SU-DHL-6 (cell line): ENCODE measurements around the gene NLGN1.

Experiments used
- H2AFZ ChIP-seq: fragments of 200-600 bp; sonication (generic); 2 replicates; pipeline ENCODE4 v1.6.1; 2014; ENCODE audit warnings: low read depth, mild to moderate bottlenecking, moderate library complexity, mixed read lengths, antibody characterized with exemption, low read length; ENCODE audit not compliant: severe bottlenecking
- H3F3A ChIP-seq: fragments of 200-600 bp; shearing (Covaris generic); 2 replicates; pipeline ENCODE4 v1.6.0; 2016; ENCODE audit warnings: antibody characterized with exemption, mild to moderate bottlenecking; ENCODE audit not compliant: insufficient read depth
- H3K27ac ChIP-seq: fragments of 200-600 bp; sonication (generic); 2 replicates; pipeline ENCODE4 v1.5.1; 2016; ENCODE audit warnings: low read depth, mild to moderate bottlenecking, low read length, moderate library complexity, mixed read lengths
- H3K27me3 ChIP-seq: fragments of 200-600 bp; sonication (generic), shearing (Covaris generic); 2 replicates; pipeline ENCODE4 v1.6.0; 2014; ENCODE audit warnings: mild to moderate bottlenecking, low read length
- H3K36me3 ChIP-seq: fragments of 200-600 bp; sonication (generic); 2 replicates; pipeline ENCODE4 v1.6.1; 2014; ENCODE audit warnings: mild to moderate bottlenecking, low read length, mixed read lengths
- H3K4me2 ChIP-seq: fragments of 300-600, 200-600 bp; shearing (Covaris generic), sonication (generic); 2 replicates; pipeline ENCODE4 v1.6.0; 2014; ENCODE audit warnings: low read length, low read depth, mild to moderate bottlenecking; ENCODE audit not compliant: poor library complexity, severe bottlenecking
- H3K4me3 ChIP-seq: fragments of 200-600 bp; sonication (generic); 2 replicates; pipeline ENCODE4 v1.5.1; 2014; ENCODE audit warnings: antibody characterized with exemption, low read length, mild to moderate bottlenecking, mixed read lengths; ENCODE audit not compliant: insufficient read depth, poor library complexity, severe bottlenecking
- H3K79me2 ChIP-seq: fragments of 200-600 bp; sonication (generic); 2 replicates; pipeline ENCODE4 v1.6.1; 2014; ENCODE audit warnings: mild to moderate bottlenecking, low read length, moderate library complexity; ENCODE audit not compliant: insufficient read depth
- H3K9ac ChIP-seq: fragments of 200-600 bp; sonication (generic); 2 replicates; pipeline ENCODE4 v1.7.0; 2014; ENCODE audit warnings: mild to moderate bottlenecking, low read length
- H3K9me2 ChIP-seq: fragments of 200-600 bp; sonication (generic); replicated peaks from 2 replicates; pipeline ENCODE4 v1.6.1; 2014; ENCODE audit warnings: low read length; ENCODE audit not compliant: insufficient read depth
- H3K9me3 ChIP-seq: fragments of 200-600 bp; sonication (generic); 2 replicates; pipeline ENCODE4 v1.6.1; 2014; ENCODE audit warnings: low read length, mixed read lengths; ENCODE audit not compliant: insufficient read depth
- H4K20me1 ChIP-seq: fragments of 200-600 bp; sonication (generic); 2 replicates; pipeline ENCODE4 v1.6.1; 2014; ENCODE audit warnings: low read depth, mild to moderate bottlenecking, antibody characterized with exemption, low read length, moderate library complexity, mixed read lengths
- CTCF ChIP-seq: fragments of 200-600 bp; sonication (generic); IDR thresholded peaks from one replicate; pipeline ENCODE4 v1.5.1; 2017; ENCODE audit warnings: antibody characterized with exemption, mild to moderate bottlenecking, low read length, moderate library complexity; ENCODE audit not compliant: insufficient read depth, poor library complexity, severe bottlenecking
- EZH2phosphoT487 ChIP-seq: fragments of 200-600 bp; sonication (generic), shearing (Covaris generic); conservative IDR thresholded peaks from 2 replicates; pipeline ENCODE4 v1.6.1; 2018; ENCODE audit warnings: mild to moderate bottlenecking, antibody characterized with exemption, low read length, moderate library complexity, mixed read lengths

NLGN1 gene

GRCh38 chr3:173743111-173743510 is 345.6 kb downstream of the NLGN1 start:
- Histone ChIP-seq H3K9me3 (no peaks in the 10 kb centered on the region), H3K4me3 (no peak overlapping the region), H3K79me2 (no peaks in the 10 kb centered on the region), H3K4me2 (no peak overlapping the region), H3K36me3 (no peaks in the 10 kb centered on the region), H4K20me1 (no peaks in the 10 kb centered on the region), H3F3A (no peaks in the 10 kb centered on the region), H3K27ac (no peak overlapping the region), H2AFZ (no peak overlapping the region), H3K9me2 (no peaks in the 10 kb centered on the region), H3K27me3 (no peaks in the 10 kb centered on the region), H3K9ac (no peak overlapping the region)
- no peak for TF ChIP-seq EZH2phosphoT487
- TF ChIP-seq CTCF = no peak

- Histone ChIP-seq H3K79me2 (no peaks in the 10 kb centered on the region), H3K4me3 (no peak overlapping the region), H3K36me3 (no peaks in the 10 kb centered on the region), H3K9me2 (no peaks in the 10 kb centered on the region), H3K9me3 (no peaks in the 10 kb centered on the region), H3K27me3 (no peaks in the 10 kb centered on the region), H3K4me2 (no peak overlapping the region), H3F3A (no peaks in the 10 kb centered on the region), H3K27ac (no peak overlapping the region), H4K20me1 (no peaks in the 10 kb centered on the region), H2AFZ (no peak overlapping the region), H3K9ac (no peak overlapping the region)
- TF ChIP-seq EZH2phosphoT487 (no peak), CTCF (no peak)
These were observed 346.0 kb downstream of the NLGN1 start for GRCh38 chr3:173743516-173743915.

GRCh38 chr3:173744479-173744878 is 346.9 kb downstream of the NLGN1 start:
- H3F3A ChIP-seq = no peaks in the 10 kb centered on the region
- no peaks in the 10 kb centered on the region for H3K79me2 ChIP-seq
- no peaks in the 10 kb centered on the region for H3K36me3 ChIP-seq
- no peaks in the 10 kb centered on the region for H3K9me2 ChIP-seq
- no peak overlapping the region for H3K9ac ChIP-seq
- TF ChIP-seq EZH2phosphoT487 (no peak), CTCF (no peak)
- no peak overlapping the region for H3K4me3 ChIP-seq
- no peaks in the 10 kb centered on the region for H3K27me3 ChIP-seq
- no peak overlapping the region for H3K4me2 ChIP-seq
- no peak overlapping the region for H2AFZ ChIP-seq
- H3K9me3 ChIP-seq = no peaks in the 10 kb centered on the region
- no peaks in the 10 kb centered on the region for H4K20me1 ChIP-seq
- no peak overlapping the region for H3K27ac ChIP-seq

GRCh38 chr3:173744895-173745294 is 347.4 kb downstream of the NLGN1 start:
- no peak overlapping the region for H3K9ac ChIP-seq
- no peaks in the 10 kb centered on the region for H4K20me1 ChIP-seq
- H3K9me2 ChIP-seq = no peaks in the 10 kb centered on the region
- no peaks in the 10 kb centered on the region for H3K27me3 ChIP-seq
- H2AFZ ChIP-seq = no peak overlapping the region
- TF ChIP-seq EZH2phosphoT487 = no peak
- no peaks in the 10 kb centered on the region for H3K36me3 ChIP-seq
- no peaks in the 10 kb centered on the region for H3K79me2 ChIP-seq
- no peak overlapping the region for H3K4me3 ChIP-seq
- H3K27ac ChIP-seq = no peak overlapping the region
- H3K9me3 ChIP-seq = no peaks in the 10 kb centered on the region
- no peaks in the 10 kb centered on the region for H3F3A ChIP-seq
- H3K4me2 ChIP-seq = no peak overlapping the region
